ENCODE measurements around the gene HMGN1.

The HMGN1 gene

DNA sequence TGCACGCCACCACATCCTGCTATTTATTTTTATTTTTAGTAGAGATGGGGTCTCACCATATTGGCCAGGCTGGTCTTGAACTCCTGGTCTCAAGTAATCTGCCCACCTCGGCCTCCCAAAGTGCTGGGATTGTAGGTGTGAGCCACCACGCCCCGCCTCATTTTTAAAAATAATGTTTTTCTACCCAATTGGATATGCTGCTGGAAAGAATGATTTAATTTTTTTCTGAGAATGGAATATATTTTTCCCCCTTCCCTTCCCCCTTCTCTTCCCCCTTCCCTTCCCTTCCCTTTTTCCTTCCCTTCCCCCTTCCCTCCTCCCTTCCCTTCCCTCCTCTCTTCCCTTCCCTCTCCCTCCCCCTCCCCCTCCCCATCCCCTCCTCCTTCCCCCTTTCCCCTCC lies 17.7 kb upstream of the HMGN1 start:
- no peak for DNase-seq

DNA sequence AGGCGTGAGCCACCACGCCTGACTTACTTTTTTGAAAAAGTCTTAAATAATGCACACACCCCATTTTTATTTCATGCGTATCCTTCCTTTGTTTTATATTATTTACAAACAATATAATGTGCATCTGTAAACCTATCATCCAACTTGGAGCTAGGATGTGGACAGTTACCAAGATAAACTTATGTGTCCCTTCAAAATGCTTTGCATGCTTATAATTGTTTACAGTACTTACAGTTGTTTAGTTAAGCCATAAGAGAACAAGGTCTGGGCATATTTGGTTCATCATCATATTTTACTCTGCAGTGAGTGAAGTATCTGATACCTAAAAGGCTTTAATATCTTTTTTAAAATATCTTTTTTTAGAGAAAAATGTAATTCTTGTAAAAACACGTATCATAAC lies 16.1 kb upstream of the HMGN1 start:
- DNase-seq: no peak

DNA sequence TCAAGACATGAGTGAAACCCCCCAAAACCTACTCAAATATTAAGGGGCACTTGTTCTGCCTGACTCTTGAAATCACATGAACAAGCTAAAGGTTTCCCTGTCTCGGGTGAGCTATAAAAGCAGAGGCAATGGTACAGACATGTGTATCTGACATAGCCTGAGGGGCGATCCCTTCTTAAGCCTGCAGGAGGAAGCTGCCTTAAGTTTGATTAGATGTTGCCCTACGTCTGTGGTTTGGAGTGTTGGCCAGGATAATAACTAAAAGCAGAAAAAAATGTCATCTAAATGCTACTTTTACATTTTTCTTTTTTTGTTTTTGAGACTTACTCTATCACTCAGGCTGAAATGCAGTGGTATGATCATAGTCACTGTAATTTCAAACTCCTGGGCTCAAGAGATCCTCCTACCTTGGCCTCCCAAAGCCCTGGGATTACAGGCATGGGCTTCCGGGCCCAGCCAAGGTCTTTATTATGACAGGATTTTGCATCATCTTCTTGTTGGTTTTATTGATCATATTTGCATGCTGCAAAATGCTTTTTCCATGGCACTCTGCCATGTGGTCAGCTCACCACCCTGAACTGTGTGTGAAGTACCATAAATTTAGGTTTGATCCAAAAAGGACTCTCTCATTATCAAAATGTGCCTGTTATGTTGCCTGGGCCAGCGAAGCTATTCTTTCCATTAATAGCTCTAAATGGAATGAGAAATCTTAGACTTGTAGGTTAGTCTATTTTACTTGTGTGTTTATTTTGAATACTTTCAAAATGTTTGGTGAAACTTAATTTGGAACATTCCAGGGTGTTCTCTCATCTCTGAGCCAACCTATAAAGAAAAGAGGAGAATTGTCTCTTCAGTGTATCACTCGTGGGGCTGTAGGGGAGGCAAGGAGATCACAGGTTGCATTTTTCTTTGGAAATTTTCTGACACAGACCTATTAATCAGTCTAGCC lies 15.0 kb upstream of the HMGN1 start:
- no peak for DNase-seq

GRCh38 chr21:39362733-39363132 lies 13.8 kb upstream of the HMGN1 start:
- DNase-seq: no peak

DNA sequence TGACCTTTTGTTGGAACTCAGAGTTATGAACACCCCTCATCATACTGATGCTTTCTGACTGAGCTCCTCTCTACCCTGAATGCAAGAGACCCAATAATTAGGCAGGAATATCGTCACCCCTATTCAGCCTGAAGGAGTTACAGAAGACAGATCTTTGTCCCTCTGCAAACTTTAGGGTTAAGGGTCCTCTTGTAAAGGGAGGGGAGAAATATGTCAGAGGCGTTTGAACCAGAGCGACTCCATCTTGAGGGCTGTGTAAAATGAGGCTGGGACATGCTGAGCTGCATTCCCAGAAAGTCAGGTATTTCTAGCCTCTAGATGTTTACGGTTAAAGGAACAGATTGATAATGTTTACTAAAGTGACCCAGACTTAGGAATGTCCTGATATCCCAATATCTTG lies 10.5 kb upstream of the HMGN1 start:
- DNase-seq: no peak

DNA sequence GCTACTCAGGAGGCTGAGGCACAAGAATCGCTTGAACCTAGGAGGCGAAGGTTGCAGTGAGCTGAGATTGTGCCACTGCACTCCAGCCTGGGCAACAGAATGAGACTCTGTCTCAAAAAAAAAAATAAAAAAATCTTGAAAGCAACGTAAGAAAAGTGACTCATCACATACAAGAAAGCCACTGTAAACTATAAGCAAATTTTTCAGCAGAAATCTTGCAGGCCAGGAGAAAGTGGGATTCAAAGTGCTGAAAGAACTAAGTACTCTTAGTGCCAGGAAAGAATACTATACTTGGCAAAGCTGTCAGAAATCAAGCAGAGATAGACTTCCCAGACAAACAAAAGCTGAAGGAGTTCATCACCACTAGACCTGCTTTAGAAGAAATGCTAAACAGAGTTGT lies 4.4 kb upstream of the HMGN1 start:
- DNase-seq: no peak

DNA sequence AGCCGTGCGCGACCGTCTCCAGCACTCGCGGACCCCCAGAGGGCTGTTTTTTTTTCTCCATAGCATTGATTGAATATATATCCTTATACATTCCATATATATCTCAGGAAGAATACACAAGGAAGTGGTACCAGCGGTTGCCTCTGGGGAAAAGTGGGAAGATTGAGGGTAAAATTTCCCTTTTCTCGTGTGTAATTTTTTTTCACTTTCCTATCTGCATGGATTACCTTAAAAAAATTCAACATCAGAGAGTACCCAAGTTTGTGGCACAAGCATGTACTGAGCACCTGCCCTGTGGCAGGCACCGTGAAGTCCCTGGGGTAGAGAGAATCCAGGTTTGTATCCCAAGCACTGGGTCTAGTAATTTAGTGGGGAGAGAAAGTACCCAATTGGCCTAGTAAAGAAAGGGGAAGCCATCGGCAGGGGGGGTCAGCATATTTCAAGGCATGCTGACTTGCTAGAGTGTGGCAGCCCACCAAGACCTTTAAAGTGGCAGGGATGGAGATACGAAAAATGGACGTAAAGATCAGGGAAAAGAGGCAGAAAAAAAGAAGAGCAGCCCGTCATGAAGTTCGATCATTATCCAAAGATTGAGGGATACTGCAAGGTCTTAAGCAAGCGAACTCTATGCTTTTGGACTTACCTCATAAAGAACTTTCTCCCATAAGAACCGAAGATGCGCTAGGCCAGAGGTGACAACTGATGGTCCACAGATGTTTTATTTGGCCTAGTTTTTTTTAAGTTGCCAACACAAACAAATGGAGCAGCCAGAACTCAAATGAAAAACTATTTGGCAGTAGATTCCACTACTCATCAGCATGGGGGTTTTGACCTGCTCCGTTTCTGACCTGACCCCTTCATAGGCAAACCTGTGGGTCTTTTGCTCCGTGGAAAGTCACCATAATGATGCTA lies 1.5 kb upstream of the HMGN1 start:
- DNase-seq: no peak

GRCh38 chr21:39349211-39350093 lies 564 bp upstream of the HMGN1 start:
- peak; percentile 99 for DNase-seq

DNA sequence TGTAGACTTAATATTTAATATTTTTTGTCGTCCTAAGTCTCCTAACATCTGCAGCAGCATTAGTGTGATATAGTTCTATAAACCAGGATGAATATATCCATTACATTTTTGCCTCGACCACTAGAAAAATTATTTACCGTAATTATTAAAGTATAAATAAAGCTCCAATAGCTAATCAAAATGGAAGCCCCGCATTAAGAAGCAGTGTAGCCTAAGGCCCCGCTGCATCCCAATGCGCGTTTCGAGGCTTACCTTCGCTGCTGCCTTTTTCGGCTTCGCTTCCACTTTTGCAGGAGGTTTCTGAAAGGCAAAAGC lies 891 bp downstream of the HMGN1 start:
- no peak for DNase-seq

DNA sequence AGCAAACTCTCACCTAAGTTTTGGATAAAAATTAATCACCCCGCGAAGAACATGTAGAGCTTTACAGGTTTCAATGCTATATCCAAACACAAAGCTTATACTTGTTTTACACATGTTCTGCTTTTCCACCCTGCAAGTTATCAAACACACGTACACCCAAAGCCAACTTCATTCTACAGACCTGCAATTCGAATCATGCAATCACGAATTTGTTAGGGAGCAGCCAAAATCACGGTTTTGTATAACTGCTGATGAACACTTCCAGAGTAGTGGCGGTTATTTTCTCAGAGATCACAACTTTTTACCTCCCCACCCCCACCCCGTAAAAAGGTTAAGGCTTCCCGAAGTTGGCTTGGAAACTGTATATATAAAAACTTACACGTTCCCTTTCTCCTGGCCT lies 1.4 kb downstream of the HMGN1 start:
- peak; percentile 32 for DNase-seq

GRCh38 chr21:39346671-39347331 lies 2.1 kb downstream of the HMGN1 start:
- no peak for DNase-seq

- no peak for DNase-seq
These were observed 2.7 kb downstream of the HMGN1 start for GRCh38 chr21:39346206-39346605.

- no peak for DNase-seq
These were observed 3.4 kb downstream of the HMGN1 start for GRCh38 chr21:39345440-39345839.

DNA sequence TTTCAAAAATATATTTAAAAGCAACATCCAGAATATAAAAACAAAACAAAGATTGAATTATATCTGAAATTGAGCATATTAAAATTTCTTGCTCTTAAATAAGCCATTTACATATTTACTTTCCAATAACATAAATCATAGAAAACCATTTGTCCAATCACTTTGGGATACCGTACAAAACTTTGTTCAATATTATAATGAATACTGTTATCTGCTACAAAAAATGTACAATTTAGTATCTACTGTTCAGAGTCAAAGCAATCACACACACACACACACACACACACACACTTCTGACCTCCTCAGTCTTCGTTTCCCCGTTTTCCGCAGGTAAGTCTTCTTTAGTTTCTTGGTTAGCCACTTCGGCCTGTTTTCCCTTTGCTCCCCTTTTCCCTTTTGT lies 4.0 kb downstream of the HMGN1 start:
- no peak for DNase-seq

DNA sequence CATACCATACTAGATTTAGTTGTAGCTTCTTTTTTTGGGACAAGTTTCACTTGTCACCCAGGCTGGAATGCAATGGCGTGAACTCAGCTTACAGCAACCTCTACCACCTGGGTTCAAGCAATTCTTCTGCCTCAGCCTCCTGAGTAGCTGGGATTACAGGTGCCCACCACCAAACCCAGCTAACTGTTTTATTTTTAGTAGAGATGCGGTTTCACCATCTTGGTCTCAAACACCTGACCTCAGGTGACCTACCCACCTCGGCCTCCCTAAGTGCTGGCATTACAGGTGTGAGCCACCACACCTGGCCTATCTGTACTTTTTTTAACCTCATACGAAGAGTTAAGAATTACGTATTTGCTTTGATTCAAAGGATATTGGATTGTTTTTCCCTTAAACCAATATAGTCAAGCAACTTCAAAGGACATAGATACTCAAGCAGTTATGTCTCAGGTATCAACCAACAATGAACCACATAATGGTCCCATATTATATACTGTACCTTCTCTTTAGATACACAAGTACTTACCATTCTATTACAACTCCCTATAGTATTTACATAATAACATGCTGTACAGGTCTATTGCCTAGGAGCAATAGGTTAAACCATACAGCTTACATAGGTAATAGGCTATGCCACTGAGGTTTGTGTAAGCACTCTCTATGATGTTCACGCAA lies 7.5 kb downstream of the HMGN1 start:
- DNase-seq: no peak

DNA sequence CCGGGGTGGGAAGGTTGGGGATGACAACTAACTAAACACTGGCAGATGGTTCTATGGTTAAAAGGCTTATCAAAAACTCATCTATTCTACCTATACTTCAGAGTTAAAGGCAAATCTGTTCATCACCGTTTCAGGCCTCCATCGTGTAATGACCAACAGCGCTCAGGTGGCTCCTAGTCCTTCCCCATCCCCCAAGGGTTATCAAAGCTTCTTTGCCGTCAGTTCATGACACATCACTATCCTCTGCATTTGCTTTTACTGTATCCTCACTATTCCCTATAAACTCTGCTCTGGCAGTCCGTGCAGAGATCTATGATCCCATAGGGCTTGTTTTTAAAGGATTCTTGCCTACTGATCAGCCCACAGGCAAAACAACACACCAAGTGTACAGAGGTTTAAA lies 8.2 kb downstream of the HMGN1 start:
- no peak for DNase-seq

DNA sequence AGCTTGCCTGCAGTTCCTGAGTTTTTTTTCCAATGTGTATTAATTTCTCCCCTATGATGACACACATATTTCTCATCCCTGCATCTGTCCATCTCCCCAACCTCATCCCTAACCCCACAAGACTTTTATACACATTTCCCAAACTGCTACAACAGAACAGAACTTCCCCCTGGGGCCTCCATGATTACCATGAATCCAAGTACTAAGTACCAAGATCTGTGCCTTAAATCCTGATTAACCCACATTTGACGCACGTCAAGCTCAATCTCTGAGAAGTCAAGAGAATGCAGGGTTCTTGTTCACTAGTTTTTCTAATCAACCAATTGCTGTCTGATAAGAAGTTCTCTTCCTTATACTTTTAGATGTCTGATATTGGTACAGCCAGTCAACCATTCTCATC lies 9.7 kb downstream of the HMGN1 start:
- no peak for DNase-seq

DNA sequence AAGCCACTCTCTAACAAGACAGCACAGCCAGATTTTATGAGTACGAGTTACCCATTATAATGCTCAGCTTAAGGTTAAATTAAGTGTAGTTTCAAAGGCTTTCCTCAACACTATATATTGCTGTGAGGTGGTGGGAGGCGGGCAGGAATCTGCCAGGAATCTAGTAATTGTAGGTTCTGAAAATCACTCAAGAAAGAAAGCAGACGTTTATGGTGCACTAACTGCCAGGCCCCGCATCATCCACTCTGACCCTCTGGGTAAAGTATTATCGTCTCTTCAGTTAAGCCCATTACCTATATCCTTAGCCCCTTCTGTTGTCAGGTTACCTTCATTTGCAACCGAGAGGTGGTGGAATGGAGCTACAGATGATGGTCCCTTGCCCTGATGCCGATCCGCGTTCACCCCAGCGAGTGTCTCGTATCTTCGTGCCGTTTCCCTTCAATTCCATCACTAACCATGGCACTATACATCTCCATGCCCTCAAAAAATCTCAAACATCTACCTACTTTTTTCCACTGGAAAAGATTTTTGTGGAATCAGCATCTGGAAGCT lies 12.4 kb downstream of the HMGN1 start:
- DNase-seq: no peak

GRCh38 chr21:39334611-39335010 lies 14.3 kb downstream of the HMGN1 start:
- no peak for DNase-seq

DNA sequence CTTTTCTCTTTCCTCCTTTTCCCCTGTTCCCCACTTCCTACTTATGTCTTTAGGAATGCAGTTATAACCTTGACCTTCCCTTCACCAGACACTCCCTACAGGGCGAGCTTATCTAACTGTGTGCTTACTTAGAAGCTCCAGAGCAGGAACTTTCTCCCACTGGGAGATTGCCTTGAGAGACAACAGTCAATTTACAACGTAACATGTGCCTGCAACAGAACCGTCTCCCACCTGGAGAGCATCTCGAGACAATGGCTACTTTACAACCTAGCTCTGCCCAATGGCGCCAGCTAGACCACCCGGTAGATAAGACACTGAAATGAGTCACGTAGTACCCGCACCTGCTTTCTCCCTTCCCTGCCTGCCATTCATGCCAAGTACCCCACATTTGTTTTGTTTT lies 16.7 kb downstream of the HMGN1 start:
- no peak for DNase-seq

GRCh38 chr21:39330001-39330400 lies 18.9 kb downstream of the HMGN1 start:
- DNase-seq: no peak

- no peak for DNase-seq
These were observed 21.2 kb downstream of the HMGN1 start for GRCh38 chr21:39327727-39328126.
